CD8-positive, alpha-beta memory T cell (primary cell): ENCODE data around the gene NDOR1. TPM values are rescaled to one million over a fixed set of nuclear protein-coding genes. Genes with fewer than 3 reads are reported as not detected.

Experiments used
- CTCF ChIA-PET: fragments of 350-600 bp; sonication (Branson Sonifier 250); formaldehyde crosslinking; loops from one replicate; lab custom pipeline; 2021; ENCODE audit warnings: antibody characterized with exemption; lab: Charles Lee
- POLR2A ChIA-PET: fragments of 350-600 bp; sonication (Branson Sonifier 250); formaldehyde crosslinking; loops from one replicate; lab custom pipeline; 2021; ENCODE audit warnings: antibody characterized with exemption; lab: Charles Lee
- DNase-seq, 5 donors: peaks; one replicate each; pipeline versions ENCODE4 v3.0.0 to v3.0.0-alpha.2; 2020 to 2022; ENCODE audit warnings: mixed read lengths in 1 of 5
- H3K27ac ChIP-seq: one replicate; pipeline ENCODE4 v1.7.0; 2013; ENCODE audit warnings: low read depth, mild to moderate bottlenecking, low read length, moderate library complexity
- H3K27me3 ChIP-seq: 2 replicates; pipeline ENCODE4 v1.7.0; 2013; ENCODE audit warnings: low read length, mild to moderate bottlenecking; ENCODE audit not compliant: insufficient read depth, poor library complexity, severe bottlenecking
- H3K36me3 ChIP-seq: 2 replicates; pipeline ENCODE4 v1.7.0; 2013; ENCODE audit warnings: mild to moderate bottlenecking, low read length, moderate library complexity; ENCODE audit not compliant: insufficient read depth
- H3K4me1 ChIP-seq: 2 replicates; pipeline ENCODE4 v1.7.0; 2013; ENCODE audit warnings: mild to moderate bottlenecking, low read length, moderate library complexity; ENCODE audit not compliant: insufficient read depth
- H3K4me3 ChIP-seq: 2 replicates; pipeline ENCODE4 v1.7.0; 2013; ENCODE audit warnings: mild to moderate bottlenecking, low read length
- H3K9me3 ChIP-seq: 2 replicates; pipeline ENCODE4 v1.7.0; 2013; ENCODE audit warnings: mild to moderate bottlenecking, low read length
- H3K27ac Mint-ChIP-seq, 8 donors: one replicate each; pipeline ENCODE4 v1.8.0; 2020 to 2021; ENCODE audit warnings: mixed read lengths in 8 of 8, mild to moderate bottlenecking in 6 of 8, inconsistent platforms in 3 of 8, moderate library complexity in 3 of 8
- H3K27me3 Mint-ChIP-seq, 2 donors: one replicate each; pipeline ENCODE4 v1.8.0; 2020 to 2021; ENCODE audit warnings: mixed read lengths in 2 of 2, mild to moderate bottlenecking in 1 of 2, moderate library complexity in 1 of 2
- H3K36me3 Mint-ChIP-seq, 3 donors: one replicate each; pipeline ENCODE4 v1.8.0; 2020 to 2021; ENCODE audit warnings: mixed read lengths in 3 of 3, inconsistent platforms in 1 of 3, mild to moderate bottlenecking in 1 of 3
- H3K4me1 Mint-ChIP-seq, 3 donors: one replicate each; pipeline ENCODE4 v1.8.0; 2020 to 2021; ENCODE audit warnings: mixed read lengths in 3 of 3, inconsistent platforms in 1 of 3, mild to moderate bottlenecking in 1 of 3
- H3K4me3 Mint-ChIP-seq, 7 donors: one replicate each; pipeline ENCODE4 v1.8.0; 2020 to 2021; ENCODE audit warnings: mixed read lengths in 7 of 7, mild to moderate bottlenecking in 6 of 7, moderate library complexity in 4 of 7, inconsistent platforms in 2 of 7
- H3K9me3 Mint-ChIP-seq, 5 donors: one replicate each; pipeline ENCODE4 v1.8.0; 2020 to 2022; ENCODE audit warnings: mixed read lengths in 5 of 5, mild to moderate bottlenecking in 3 of 5, moderate library complexity in 2 of 5, inconsistent platforms in 1 of 5
- polyA plus RNA-seq: library from polyadenylated mRNA; unstranded; fragments of 300-500 nt; fragmentation: Illumina TruSeq; gene quantifications from one replicate; pipeline ENCODE4 v1.2.3, GENCODE V29; 2021
- total RNA-seq, 2 experiments: library from RNA; stranded (reverse); gene quantifications; one replicate each; pipeline ENCODE4 v1.2.3, GENCODE V29; 2021

NDOR1 gene
- total and polyA plus RNA-seq, 3 experiments from 2014 or later: 9.9 to 47.4 (median 45.1) TPM

DNA sequence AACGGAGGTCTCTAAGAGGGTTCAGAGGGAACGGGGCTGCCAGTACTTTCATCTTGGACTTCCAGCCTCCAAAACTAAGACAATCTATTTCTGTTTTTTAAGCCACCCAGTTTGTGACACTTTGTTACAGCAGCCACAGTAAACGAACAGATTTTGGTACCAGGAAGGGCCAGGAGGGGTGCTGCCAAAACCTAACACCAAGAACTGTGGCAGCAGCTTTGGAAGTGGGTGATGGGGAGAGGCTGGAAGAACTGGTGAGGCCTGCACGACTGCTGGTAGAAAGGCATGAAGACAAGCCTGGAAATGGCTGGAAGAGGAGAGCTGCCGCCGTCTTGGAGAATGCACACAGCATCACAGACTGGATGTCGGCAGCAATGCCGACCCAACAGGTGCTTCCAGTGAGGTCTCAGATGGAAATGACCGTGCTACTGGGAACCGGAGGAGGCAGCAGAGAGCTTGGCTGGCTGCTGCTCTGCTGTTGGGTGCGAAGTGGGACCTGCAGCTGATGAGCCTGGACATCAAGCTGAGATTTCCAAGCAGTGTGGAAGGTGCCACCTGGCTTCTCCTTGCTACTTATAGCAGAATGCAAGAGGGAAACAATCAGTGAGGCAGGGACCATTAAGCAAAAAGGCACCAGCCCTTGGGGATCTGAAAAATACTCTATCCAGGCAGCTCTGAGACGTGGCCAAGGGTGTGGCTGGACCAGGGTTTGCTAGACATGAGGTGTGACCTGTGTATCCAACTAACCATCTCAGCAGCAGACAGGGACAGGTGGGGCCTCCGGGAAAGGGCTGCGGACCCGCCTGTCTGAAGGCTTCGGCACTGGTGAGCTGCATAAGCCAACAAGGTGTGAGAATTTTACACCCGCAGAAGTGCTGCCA, 29.0 kb upstream of the NDOR1 start:
- H3K4me3 Mint-ChIP-seq: no peak overlapping the region
- H3K9me3 Mint-ChIP-seq: no peaks in the 10 kb centered on the region
- CTCF ChIA-PET: interaction anchor here (0.7 to 1.4 kb wide), 7 partner anchors 12 to 757 kb away, joined by 3 to 5 read pairs (median 3); partner anchors contain the start of genes ANAPC2, RNF224 and SSNA1
- Histone ChIP-seq H3K36me3 (no peaks in the 10 kb centered on the region), H3K4me3 (no peak overlapping the region), H3K27me3 (no peaks in the 10 kb centered on the region), H3K27ac (no peak overlapping the region), H3K4me1 (no peaks in the 10 kb centered on the region), H3K9me3 (no peaks in the 10 kb centered on the region)
- peaks cover 0 to 3% of the 10 kb centered on the region in 2 donors for H3K27me3 Mint-ChIP-seq
- peaks cover 0 to 11% (median 0%) of the 10 kb centered on the region in 3 donors for H3K4me1 Mint-ChIP-seq
- peaks cover 0 to 37% (median 0%) of the 10 kb centered on the region in 3 donors for H3K36me3 Mint-ChIP-seq
- POLR2A ChIA-PET: interaction anchor here (1.1 kb wide), 2 partner anchors 47 to 49 kb away, joined by 3 to 5 read pairs; no protein-coding TSS in a partner anchor
- peak overlapping the region in 2 of 8 donors; percentile 62 to 79 for H3K27ac Mint-ChIP-seq
- DNase-seq: no peak

GRCh38 chr9:137178201-137178938, 27.1 kb upstream of the NDOR1 start:
- Mint-ChIP-seq H3K36me3 (peaks cover 0 to 54% (median 2%) of the 10 kb centered on the region in 3 donors), H3K4me3 (no peak overlapping the region), H3K9me3 (no peaks in the 10 kb centered on the region), H3K27me3 (no peaks in the 10 kb centered on the region), H3K4me1 (peaks cover 0 to 8% (median 2%) of the 10 kb centered on the region in 3 donors), H3K27ac (peak overlapping the region in 1 of 8 donors; percentile 82)
- Histone ChIP-seq H3K27ac (no peak overlapping the region), H3K4me3 (no peak overlapping the region), H3K9me3 (no peaks in the 10 kb centered on the region), H3K27me3 (no peaks in the 10 kb centered on the region), H3K4me1 (no peaks in the 10 kb centered on the region), H3K36me3 (peaks cover 6% of the 10 kb centered on the region)
- CTCF ChIA-PET: interaction anchor here (0.9 to 1.5 kb wide), 2 partner anchors 11 to 49 kb away, joined by 3 read pairs; partner anchors contain the start of gene RNF224
- POLR2A ChIA-PET: no interaction called here
- no peak for DNase-seq

DNA sequence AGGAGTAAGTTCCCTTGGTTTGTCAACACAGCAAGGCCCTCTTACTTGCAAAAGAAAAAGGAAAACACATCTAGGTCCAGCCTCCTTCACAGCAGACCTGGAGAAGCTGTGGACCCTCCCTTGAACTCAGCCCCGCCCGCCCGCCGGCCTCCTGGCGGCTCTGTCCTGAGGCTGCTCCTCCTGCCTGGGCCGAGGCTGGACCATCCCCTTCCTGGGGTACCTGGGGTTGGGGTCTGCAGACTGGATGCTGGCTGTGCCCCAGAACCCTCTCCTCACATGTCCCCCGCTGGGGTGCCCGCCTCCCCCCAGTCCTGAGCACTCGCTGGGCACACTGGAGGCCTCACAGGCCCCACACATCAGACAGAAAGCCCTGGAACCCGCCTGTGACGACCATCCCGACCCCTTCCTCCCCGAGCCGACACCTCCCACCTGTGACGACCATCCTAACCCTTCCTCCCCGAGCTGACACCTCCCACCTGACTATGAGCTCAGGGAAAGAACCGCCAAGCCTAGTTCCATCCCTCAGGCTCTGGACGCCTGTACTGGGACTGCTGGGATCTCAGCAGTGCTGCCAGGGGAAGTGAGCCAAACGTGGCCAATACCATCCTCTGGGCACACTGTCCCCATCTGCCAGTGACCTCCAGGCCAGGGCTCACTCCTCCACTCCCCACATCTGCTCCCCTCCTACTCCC, 26.4 kb upstream of the NDOR1 start:
- no peak for DNase-seq
- H3K4me3 Mint-ChIP-seq: no peak overlapping the region
- H3K27me3 Mint-ChIP-seq: no peaks in the 10 kb centered on the region
- peaks cover 0 to 61% (median 2%) of the 10 kb centered on the region in 3 donors for H3K36me3 Mint-ChIP-seq
- CTCF ChIA-PET: interaction anchor here (0.9 to 1.5 kb wide), 2 partner anchors 10 to 48 kb away, joined by 3 read pairs; partner anchors contain the start of gene RNF224
- no peaks in the 10 kb centered on the region for H3K9me3 Mint-ChIP-seq
- H3K36me3 ChIP-seq: peaks cover 8% of the 10 kb centered on the region
- peaks cover 1 to 8% (median 3%) of the 10 kb centered on the region in 3 donors for H3K4me1 Mint-ChIP-seq
- peak overlapping the region in 1 of 8 donors; percentile 39 for H3K27ac Mint-ChIP-seq
- no peak overlapping the region for H3K27ac ChIP-seq
- POLR2A ChIA-PET: no interaction called here
- H3K4me3 ChIP-seq: no peak overlapping the region
- H3K27me3 ChIP-seq: no peaks in the 10 kb centered on the region
- H3K4me1 ChIP-seq: no peaks in the 10 kb centered on the region
- H3K9me3 ChIP-seq: no peaks in the 10 kb centered on the region

DNA sequence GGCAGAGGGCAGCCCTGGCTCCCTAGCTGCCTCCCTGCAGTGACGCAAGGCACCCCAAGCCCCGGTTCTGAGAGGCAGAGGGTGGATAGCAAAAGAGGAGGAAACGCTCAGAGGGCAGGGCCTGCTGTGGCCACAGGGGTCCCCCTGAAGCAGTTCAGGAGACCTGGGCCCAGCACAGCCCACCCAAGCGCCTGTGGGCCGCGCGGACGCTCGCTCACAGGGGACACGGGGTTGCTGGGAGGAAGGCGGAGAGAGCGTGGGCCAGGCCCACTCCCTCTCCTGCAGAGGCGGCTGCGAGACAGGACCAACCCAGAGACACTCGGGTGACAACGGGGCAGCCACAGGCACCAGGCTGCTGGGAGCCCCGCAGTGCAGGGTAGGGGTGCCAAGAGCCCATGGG, 25.7 kb upstream of the NDOR1 start:
- ChIA-PET CTCF (interaction anchor here (0.9 to 1.5 kb wide), 2 partner anchors 9 to 47 kb away, joined by 3 read pairs; partner anchors contain the start of gene RNF224), POLR2A (interaction anchor here (1.2 kb wide), 1 partner anchor 9 kb away, joined by 4 read pairs; no protein-coding TSS in a partner anchor)
- peaks cover 4 to 13% (median 5%) of the 10 kb centered on the region in 3 donors for H3K4me1 Mint-ChIP-seq
- Histone ChIP-seq H3K27me3 (no peaks in the 10 kb centered on the region), H3K4me1 (no peaks in the 10 kb centered on the region), H3K36me3 (peaks cover 8% of the 10 kb centered on the region), H3K27ac (no peak overlapping the region), H3K4me3 (no peak overlapping the region), H3K9me3 (no peaks in the 10 kb centered on the region)
- no peak for DNase-seq
- peaks cover 0 to 67% (median 6%) of the 10 kb centered on the region in 3 donors for H3K36me3 Mint-ChIP-seq
- H3K27ac Mint-ChIP-seq: no peak overlapping the region
- no peaks in the 10 kb centered on the region for H3K9me3 Mint-ChIP-seq
- H3K27me3 Mint-ChIP-seq: no peaks in the 10 kb centered on the region
- H3K4me3 Mint-ChIP-seq: no peak overlapping the region

DNA sequence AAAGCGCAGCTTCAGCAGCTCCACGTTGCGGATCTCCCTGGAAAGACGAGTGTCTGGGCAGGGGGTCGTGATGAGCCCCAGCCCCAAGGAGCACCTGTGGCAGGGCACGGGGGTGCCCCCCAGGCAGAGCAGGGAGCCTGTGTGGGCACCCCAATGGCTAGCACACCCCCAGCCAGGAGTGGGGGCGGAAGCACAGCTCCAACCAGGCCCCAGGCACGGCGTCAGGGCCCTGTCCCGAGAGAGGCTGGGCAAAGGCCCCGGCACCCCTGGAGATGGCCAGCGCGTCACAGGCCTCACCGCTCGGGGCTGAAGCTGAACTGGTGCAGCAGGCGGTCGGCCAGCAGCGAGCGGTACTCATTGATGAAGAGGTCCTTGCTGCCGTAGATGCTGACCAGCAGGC, 25.0 kb upstream of the NDOR1 start:
- no peaks in the 10 kb centered on the region for H3K9me3 ChIP-seq
- H3K36me3 ChIP-seq: peaks cover 8% of the 10 kb centered on the region
- ChIA-PET POLR2A (interaction anchor here (1.2 kb wide), 1 partner anchor 8 kb away, joined by 4 read pairs; no protein-coding TSS in a partner anchor), CTCF (interaction anchor here (0.5 kb wide), 1 partner anchor 53 kb away, joined by 3 read pairs; no protein-coding TSS in a partner anchor)
- H3K4me3 Mint-ChIP-seq: no peak overlapping the region
- peaks cover 0 to 72% (median 6%) of the 10 kb centered on the region in 3 donors for H3K36me3 Mint-ChIP-seq
- H3K27me3 Mint-ChIP-seq: no peaks in the 10 kb centered on the region
- no peak for DNase-seq
- H3K4me1 Mint-ChIP-seq: peaks cover 4 to 17% (median 5%) of the 10 kb centered on the region in 3 donors
- no peak overlapping the region for H3K27ac Mint-ChIP-seq
- H3K27me3 ChIP-seq: no peaks in the 10 kb centered on the region
- H3K9me3 Mint-ChIP-seq: no peaks in the 10 kb centered on the region
- no peak overlapping the region for H3K27ac ChIP-seq
- H3K4me1 ChIP-seq: no peaks in the 10 kb centered on the region
- no peak overlapping the region for H3K4me3 ChIP-seq

DNA sequence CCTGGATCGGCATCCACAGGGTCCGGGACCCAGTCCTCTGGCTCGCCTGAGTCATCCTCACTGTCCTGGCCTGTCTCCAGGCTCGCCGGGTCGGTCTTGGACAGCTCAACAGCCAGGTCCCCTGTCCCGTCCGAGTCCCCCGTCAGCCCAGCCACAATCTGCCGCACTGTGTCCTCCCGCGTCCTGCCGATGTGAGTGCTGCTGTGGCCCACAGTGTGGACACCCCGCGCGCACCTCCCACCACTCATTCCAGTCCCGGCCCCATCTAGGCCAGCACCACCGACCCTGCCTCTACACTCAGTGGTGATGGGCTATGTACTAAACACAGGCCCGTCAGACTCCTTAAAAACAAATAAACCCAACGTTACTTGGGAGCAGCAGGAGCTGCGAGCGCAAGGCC, 23.8 kb upstream of the NDOR1 start:
- no peak for DNase-seq
- H3K9me3 ChIP-seq: no peaks in the 10 kb centered on the region
- no peak overlapping the region for H3K4me3 ChIP-seq
- POLR2A ChIA-PET: no interaction called here
- H3K36me3 ChIP-seq: peaks cover 8% of the 10 kb centered on the region
- H3K27me3 ChIP-seq: no peaks in the 10 kb centered on the region
- no peak overlapping the region for H3K27ac ChIP-seq
- CTCF ChIA-PET: no interaction called here
- H3K4me1 Mint-ChIP-seq: peaks cover 7 to 21% (median 9%) of the 10 kb centered on the region in 3 donors
- peaks cover 0 to 80% (median 6%) of the 10 kb centered on the region in 3 donors for H3K36me3 Mint-ChIP-seq
- no peaks in the 10 kb centered on the region for H3K27me3 Mint-ChIP-seq
- peak overlapping the region in 1 of 7 donors; percentile 35 for H3K4me3 Mint-ChIP-seq
- peaks cover 9% of the 10 kb centered on the region for H3K4me1 ChIP-seq
- no peak overlapping the region for H3K27ac Mint-ChIP-seq
- no peaks in the 10 kb centered on the region for H3K9me3 Mint-ChIP-seq

DNA sequence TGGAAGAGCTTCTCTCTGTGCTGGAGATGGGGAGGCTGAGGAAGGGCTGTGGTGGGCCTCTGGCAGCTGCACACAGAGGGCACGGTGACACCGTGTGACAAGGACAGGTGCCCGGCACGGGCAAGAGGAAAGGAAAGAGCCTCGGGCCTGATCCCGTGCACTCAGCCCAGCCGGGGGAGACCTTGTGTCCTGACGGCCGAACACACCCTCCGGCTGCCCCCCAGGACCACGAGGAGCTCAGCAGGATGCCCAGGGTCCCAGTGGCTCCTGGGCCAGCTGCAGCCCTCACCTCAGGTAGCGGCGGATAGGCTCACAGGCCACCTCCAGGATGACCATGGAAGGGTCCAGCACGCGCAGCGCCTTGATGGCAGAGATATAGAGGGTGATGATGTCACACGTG, 22.7 kb upstream of the NDOR1 start:
- Histone ChIP-seq H3K27me3 (no peaks in the 10 kb centered on the region), H3K9me3 (no peaks in the 10 kb centered on the region), H3K36me3 (peaks cover 8% of the 10 kb centered on the region), H3K4me3 (no peak overlapping the region), H3K4me1 (peaks cover 20% of the 10 kb centered on the region), H3K27ac (no peak overlapping the region)
- Mint-ChIP-seq H3K27me3 (no peaks in the 10 kb centered on the region), H3K4me3 (no peak overlapping the region), H3K9me3 (no peaks in the 10 kb centered on the region), H3K4me1 (peaks cover 18 to 32% (median 20%) of the 10 kb centered on the region in 3 donors), H3K27ac (peak overlapping the region in 1 of 8 donors; percentile 48), H3K36me3 (peaks cover 0 to 79% (median 8%) of the 10 kb centered on the region in 3 donors)
- POLR2A ChIA-PET: interaction anchor here (1.1 kb wide), 1 partner anchor 17 kb away, joined by 3 read pairs; no protein-coding TSS in a partner anchor
- CTCF ChIA-PET: no interaction called here
- no peak for DNase-seq
